ENCODE measurements around the gene PSMB7. TPM values are rescaled to one million over a fixed set of nuclear protein-coding genes. Genes with fewer than 3 reads are reported as not detected.

The PSMB7 gene
- total and polyA plus RNA-seq, 4 donors, result 86.1 to 194 (median 149) TPM

GRCh38 chr9:124373851-124374250 is 41.4 kb downstream of the PSMB7 start:
- no peaks in the 10 kb centered on the region for H3K27me3 ChIP-seq (ENCODE audit: control insufficient read depth in 3 of 3, insufficient read depth in 3 of 3, low read length in 2 of 3)
- peaks cover 0 to 18% (median 3%) of the 10 kb centered on the region in 5 donors for H3K4me1 ChIP-seq (ENCODE audit: control insufficient read depth in 5 of 5, insufficient read depth in 5 of 5, low read length in 5 of 5)
- H3K27ac ChIP-seq (ENCODE audit: low read depth in 1 of 2, low read length in 1 of 2), result no peak overlapping the region
- 98 to 100% methylated on average over 1 of the region's 1 CpG for WGBS, 2 donors
- H3K4me3 ChIP-seq, result no peak overlapping the region
- H3K9me3 ChIP-seq (ENCODE audit: control insufficient read depth in 4 of 4, insufficient read depth in 3 of 4, low read length in 3 of 4), result peaks cover 0 to 2% (median 0%) of the 10 kb centered on the region in 4 donors
- no peak for ATAC-seq (ENCODE audit: insufficient read depth, low FRiP score)
- DNase-seq, result no peak
- no peak for TF ChIP-seq CTCF (IDR thresholded peaks at IDR 0.05; ENCODE audit: control extremely low read depth, extremely low read depth)
- no peak overlapping the region for H3K9ac ChIP-seq (ENCODE audit: insufficient read depth in 1 of 2, low read length in 2 of 2)
- H3K36me3 ChIP-seq (ENCODE audit: control insufficient read depth in 4 of 4, insufficient read depth in 4 of 4, low read length in 4 of 4), result peaks cover 0 to 5% (median 3%) of the 10 kb centered on the region in 4 donors

GRCh38 chr9:124373386-124373785 is 41.9 kb downstream of the PSMB7 start:
- H3K9me3 ChIP-seq (ENCODE audit: control insufficient read depth in 4 of 4, insufficient read depth in 3 of 4, low read length in 3 of 4), result peaks cover 0 to 2% (median 0%) of the 10 kb centered on the region in 4 donors
- 87 to 89% methylated on average over 4 of the region's 4 CpGs for WGBS, 2 donors
- no peak for TF ChIP-seq CTCF (IDR thresholded peaks at IDR 0.05; ENCODE audit: control extremely low read depth, extremely low read depth)
- ATAC-seq (ENCODE audit: insufficient read depth, low FRiP score) (no peak), DNase-seq (no peak)
- H3K27ac ChIP-seq (ENCODE audit: low read depth in 1 of 2, low read length in 1 of 2), result no peak overlapping the region
- H3K36me3 ChIP-seq (ENCODE audit: control insufficient read depth in 4 of 4, insufficient read depth in 4 of 4, low read length in 4 of 4), result peaks cover 0 to 5% (median 3%) of the 10 kb centered on the region in 4 donors
- no peak overlapping the region for H3K9ac ChIP-seq (ENCODE audit: insufficient read depth in 1 of 2, low read length in 2 of 2)
- peaks cover 0 to 16% (median 7%) of the 10 kb centered on the region in 5 donors for H3K4me1 ChIP-seq (ENCODE audit: control insufficient read depth in 5 of 5, insufficient read depth in 5 of 5, low read length in 5 of 5)
- H3K4me3 ChIP-seq, result no peak overlapping the region
- H3K27me3 ChIP-seq (ENCODE audit: control insufficient read depth in 3 of 3, insufficient read depth in 3 of 3, low read length in 2 of 3), result no peaks in the 10 kb centered on the region

GRCh38 chr9:124372038-124372437 is 43.2 kb downstream of the PSMB7 start:
- Histone ChIP-seq H3K4me3 (no peak overlapping the region), H3K4me1 (ENCODE audit: control insufficient read depth in 5 of 5, insufficient read depth in 5 of 5, low read length in 5 of 5) (peaks cover 0 to 9% (median 3%) of the 10 kb centered on the region in 5 donors), H3K27ac (ENCODE audit: low read depth in 1 of 2, low read length in 1 of 2) (no peak overlapping the region), H3K9me3 (ENCODE audit: control insufficient read depth in 4 of 4, insufficient read depth in 3 of 4, low read length in 3 of 4) (peaks cover 0 to 2% (median 0%) of the 10 kb centered on the region in 4 donors), H3K9ac (ENCODE audit: insufficient read depth in 1 of 2, low read length in 2 of 2) (no peak overlapping the region), H3K27me3 (ENCODE audit: control insufficient read depth in 3 of 3, insufficient read depth in 3 of 3, low read length in 2 of 3) (no peaks in the 10 kb centered on the region), H3K36me3 (ENCODE audit: control insufficient read depth in 4 of 4, insufficient read depth in 4 of 4, low read length in 4 of 4) (peaks cover 0 to 5% (median 3%) of the 10 kb centered on the region in 4 donors)
- DNase-seq, result no peak
- no peak for TF ChIP-seq CTCF (IDR thresholded peaks at IDR 0.05; ENCODE audit: control extremely low read depth, extremely low read depth)
- ATAC-seq (ENCODE audit: insufficient read depth, low FRiP score), result no peak

All from lung (tissue), 12 donors.